Stimulated activated CD4-positive, alpha-beta T cell treated with anti-CD3 and anti-CD28 coated beads, Interleukin-12 subunit alpha, Interleukin-12 subunit beta, amount 100 ng/mL, for 24 hours (primary cell): ENCODE results near the gene TENT4A.

Experiments
- DNase-seq, 2 experiments: peaks; one replicate each; pipeline ENCODE4 v3.0.0-alpha.2; 2020; ENCODE audit warnings: low read depth in 2 of 2

TENT4A gene

DNA sequence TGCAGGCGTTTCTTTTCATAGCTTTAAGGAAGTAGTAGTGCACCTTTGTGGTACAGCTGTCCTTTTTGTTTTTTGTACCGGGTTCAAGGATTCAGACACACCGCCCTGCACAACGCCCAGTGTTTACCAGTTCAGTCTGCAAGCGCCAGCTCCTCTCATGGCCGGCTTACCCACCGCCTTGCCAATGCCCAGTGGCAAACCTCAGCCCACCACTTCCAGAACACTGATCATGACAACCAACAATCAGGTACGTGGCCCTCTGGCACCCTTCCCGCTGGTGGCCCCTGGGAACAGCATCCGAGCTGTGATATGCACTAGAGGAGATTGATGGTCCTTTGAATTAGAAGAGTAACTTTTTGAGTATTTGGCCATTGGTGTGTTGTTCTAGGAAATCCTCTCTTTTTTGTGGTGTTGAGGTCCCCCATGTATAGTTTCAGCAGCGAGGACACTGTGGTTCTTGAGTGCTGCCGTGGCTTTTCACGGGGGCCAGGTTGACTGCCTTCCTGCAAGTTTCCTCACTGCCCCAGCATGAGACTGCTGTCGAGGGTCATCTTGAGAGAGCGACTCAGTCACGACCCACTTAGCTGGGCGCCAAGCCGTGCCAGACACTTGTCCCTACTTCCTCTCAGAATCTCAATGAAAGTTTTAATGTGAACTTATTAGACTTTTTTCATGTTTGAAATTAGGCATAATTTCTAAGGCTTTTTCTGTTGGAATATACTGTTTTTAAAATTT is 37.9 kb downstream of the TENT4A start:
- DNase-seq: no peak

DNA sequence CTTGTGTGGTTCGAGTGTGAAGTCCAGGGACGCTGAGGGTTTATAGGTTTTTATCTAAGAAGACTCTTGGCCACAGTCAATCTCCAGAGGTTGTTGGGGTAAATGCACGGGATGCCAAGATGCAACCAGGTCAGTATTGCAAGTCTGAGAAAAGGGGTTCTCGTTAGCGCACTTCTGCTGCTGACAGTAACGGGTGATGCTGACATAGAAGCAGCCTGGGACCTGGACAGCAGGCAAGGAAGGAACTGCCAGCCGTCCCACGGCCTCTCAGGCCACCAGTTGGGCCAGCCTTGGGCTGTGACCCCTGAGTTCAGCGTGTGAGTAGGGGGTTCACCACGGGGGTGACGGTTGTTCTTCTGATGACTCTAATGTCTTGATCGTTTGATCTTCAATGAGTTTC is 39.0 kb downstream of the TENT4A start:
- DNase-seq: no peak

DNA sequence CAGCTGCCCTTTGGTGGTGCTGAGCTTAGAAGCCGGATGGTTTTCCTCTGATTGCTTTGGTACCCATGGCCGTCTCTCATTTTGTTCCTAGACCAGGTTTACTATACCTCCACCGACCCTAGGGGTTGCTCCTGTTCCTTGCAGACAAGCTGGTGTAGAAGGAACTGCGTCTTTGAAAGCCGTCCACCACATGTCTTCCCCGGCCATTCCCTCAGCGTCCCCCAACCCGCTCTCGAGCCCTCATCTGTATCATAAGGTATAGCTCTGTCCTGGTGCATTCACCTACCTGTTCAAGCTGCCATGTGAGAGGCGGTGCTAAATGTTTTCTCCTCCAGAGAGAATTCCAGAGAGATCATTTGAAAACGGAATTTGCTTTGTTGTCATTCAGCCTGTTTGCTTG is 39.5 kb downstream of the TENT4A start:
- DNase-seq: no peak

DNA sequence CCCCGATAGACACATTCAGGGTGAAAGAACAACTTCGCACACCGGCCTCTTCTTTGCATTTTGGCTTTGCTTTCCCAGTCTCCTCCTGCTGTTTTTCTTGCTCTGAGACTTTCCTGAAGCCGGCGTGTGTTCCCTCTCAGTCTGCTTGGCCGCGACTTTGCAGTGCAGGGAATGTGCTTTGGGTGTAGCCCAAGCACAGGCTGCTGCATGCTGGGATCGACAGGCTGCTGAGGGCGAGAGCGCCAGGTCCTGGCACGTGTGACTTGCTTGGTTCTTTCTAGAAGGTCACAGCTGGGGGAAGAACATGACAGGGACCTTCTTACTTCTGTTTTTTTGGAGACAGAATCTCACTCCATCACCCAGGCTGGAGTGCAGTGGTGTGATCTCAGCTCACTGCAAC is 40.6 kb downstream of the TENT4A start:
- DNase-seq: no peak

DNA sequence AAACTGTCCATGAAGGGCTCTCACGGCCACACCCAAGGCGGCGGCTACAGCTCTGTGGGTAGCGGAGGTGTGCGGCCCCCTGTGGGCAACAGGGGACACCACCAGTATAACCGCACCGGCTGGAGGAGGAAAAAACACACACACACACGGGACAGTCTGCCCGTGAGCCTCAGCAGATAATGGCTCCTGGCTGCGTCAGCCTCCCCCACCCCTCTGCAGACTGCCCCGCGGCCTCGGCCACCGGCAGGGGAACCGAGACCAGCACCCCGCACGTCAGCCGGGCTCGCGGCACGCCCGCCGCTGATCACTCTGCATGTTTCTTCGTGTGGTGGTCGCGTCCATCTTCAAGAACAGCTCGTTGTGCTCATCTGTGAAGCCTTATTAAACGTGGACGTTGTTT is 41.5 kb downstream of the TENT4A start:
- no peak for DNase-seq

DNA sequence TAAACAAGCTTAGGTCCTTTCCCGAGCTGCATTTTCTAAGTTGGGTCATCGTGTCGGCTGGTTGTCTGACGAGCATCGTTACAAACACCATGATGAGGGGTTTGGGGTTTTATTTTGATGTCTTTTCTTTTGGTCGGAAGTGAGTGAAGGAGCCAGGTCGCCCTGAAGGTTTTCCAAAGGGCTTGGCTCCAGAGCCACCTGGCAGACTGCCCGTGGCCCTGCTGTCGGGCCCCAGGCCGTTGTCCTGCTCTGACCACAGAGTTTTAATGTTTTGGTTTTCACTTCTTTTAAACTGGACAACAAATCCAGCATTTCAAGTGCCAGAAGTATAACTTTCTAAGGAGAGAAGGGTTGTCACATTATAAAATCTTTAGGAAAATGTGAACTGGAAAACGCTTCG is 42.3 kb downstream of the TENT4A start:
- no peak for DNase-seq

DNA sequence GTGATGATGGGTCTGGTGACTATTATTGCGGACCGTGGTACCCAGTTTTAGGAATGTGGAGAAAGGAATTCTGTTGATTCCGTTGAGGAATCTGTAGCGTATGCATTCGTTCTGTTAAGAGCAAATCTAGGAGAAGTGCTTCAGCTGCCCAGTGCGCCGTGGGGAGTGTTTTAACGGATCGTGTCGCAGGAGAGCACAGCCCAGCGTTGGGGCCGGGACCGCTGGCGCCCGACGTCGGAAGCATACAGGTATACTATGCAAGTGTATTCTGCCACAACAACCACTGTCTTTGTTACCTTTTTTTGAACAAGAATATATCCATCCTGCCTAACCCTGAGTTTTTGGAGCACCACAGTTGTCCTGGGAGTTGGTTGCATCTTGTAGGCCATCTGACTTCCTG is 42.7 kb downstream of the TENT4A start:
- no peak for DNase-seq

DNA sequence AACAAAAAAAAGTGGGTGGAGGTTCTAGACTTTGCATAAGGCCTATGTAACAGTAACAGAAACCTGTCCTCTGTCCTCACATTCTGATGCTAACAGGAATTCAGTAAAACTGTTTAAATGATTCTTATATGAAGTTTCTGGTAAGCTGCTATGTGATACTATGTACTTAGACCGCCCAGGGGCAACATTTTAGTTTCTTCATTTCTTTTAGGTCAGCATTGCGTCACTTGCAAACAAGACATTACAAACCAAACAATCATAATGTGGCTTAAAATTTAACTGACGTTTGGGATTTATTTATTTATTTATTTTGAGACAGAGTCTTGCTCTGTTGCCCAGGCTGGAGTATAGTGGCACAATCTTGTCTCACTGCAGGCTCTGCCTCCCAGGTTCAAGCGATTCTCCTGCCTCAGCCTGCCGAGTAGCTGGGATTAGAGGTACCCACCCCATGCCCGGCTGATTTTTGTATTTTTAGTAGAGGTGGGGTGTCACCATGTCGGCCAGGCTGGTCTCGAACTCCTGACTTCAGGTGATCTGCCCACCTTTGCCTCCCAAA is 44.3 kb downstream of the TENT4A start:
- DNase-seq: no peak

DNA sequence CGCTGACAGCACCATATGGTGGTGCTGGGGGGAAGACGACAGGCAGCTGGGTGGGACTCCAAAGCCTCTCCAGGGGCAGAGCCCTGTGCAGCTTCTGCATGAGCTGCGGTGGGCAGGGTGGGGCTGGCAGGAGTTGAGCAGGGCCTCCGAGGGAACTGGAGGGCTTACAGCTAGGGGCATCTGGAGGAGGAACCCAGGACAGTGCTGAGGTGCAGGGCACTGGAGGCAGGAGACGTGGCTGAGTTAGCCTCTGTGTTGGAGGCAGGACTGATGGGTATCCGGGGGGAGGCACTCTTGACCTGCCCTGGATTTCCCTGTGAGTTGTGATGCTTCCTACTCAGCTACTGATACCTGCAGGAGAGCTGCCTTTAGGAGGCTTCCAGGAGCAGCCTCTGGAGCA is 45.0 kb downstream of the TENT4A start:
- no peak for DNase-seq

DNA sequence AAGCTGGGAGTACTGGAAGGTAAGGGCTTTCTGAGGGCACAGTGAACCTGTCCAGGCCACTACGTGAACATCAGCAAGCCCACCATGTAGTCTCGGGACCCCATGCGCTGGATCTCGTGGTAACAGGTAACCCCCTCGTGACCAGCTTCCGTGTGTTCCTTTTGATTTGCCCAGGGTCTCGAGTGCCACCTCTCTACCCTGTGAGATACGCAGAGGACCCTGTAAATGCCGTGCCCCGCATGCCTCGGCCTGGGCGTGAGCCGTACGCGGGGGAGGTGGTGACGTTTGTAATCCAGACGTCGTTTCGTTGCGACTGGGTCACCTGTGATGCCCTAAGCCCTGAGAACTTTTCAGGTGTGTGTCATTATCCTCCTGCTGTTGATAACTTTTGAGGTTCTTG is 45.5 kb downstream of the TENT4A start:
- DNase-seq: no peak

DNA sequence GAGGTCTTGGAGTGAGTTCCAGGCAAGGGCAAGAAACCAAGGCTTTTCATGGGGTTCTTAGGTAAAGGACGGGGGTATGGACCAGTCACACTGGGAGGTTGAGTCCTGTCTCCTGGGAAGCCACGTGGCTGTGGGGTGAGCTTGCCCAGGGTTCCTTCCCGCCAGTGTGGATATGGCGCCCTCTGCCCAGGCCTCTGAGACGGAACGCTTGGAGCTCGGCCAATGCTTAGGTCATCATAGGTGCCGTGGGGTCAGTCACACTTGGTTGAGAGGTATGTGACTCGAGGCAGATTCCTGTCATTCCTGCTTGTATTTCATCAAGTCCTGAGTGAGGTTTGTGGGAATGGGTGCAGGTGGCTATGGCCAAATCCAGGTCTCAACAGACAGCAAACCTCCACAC is 46.2 kb downstream of the TENT4A start:
- no peak for DNase-seq

DNA sequence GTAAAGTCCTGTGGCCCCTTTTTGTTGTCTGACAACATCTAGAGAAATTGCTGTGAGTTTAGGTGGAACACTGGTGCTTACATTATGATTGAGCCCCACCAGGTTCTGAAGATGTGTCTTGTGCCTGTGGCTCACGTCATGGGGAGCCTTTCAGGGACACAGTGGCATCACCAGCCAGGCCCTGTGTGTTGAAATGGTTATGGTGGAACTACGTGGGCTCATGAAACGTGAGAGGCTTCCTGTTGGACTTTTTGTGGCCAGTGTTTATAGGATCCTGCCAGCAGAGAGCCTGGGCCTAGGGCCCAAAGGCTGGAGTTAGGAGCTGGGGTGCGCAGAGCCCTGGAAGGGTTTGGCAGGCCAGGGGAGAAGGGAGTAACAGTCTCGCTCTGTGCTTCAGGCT is 46.8 kb downstream of the TENT4A start:
- no peak for DNase-seq

DNA sequence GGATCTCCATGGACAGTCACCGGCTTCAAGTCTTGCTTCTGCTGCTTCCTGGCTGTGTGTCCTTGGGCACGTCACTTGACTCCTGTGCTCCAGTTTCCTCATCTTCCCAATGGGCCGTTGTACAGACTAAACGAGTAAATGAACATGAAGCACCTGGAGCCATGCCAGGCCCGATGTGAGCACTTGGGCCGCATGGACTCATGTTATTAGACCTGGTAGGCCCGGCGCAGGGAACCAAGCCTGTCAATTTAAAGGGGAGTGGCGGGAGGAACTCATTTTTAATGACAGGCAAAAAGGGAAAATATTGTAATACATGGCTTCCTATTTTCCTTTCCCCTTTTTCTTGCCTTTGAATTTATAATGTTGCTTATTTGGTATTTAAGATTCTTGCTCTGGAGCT is 47.5 kb downstream of the TENT4A start:
- DNase-seq: no peak

DNA sequence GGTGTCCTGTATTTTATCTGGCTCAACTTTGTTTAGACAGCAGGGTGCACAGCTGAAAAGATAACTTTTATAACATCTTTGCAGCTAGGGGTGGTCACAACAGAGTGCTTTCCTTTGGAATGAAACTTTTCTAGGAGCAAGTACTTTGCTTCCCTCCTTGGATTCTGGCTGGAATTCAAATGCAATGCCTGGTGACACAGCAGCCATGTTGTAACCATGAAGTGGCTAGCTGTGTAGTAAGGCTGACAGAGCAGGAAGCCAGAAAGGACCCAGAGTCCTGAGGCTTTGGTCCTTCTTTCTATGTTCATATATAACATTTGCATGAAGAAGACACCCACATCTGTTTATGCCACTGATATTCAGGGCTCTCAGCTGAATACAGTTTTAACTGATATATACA is 48.1 kb downstream of the TENT4A start:
- no peak for DNase-seq

DNA sequence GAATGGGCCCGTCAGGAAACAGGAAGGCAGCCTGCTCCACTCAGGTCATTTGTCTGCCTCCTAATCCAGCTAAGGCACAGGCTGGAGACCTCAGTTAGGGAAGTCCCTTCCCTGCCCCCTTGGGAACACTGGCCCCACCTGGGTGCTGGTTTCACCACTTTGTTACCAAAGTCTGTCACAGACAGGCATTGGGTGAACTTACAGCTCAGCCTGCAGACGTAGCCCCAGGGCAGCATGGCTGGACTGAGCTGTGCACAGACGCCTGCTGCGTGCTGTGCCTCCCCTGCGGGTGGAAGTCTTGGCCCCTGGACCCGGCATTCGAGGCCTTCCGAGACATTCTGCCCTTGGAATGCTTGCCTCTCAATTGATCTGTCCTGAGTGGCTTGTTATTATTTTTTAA is 48.9 kb downstream of the TENT4A start:
- no peak for DNase-seq

DNA sequence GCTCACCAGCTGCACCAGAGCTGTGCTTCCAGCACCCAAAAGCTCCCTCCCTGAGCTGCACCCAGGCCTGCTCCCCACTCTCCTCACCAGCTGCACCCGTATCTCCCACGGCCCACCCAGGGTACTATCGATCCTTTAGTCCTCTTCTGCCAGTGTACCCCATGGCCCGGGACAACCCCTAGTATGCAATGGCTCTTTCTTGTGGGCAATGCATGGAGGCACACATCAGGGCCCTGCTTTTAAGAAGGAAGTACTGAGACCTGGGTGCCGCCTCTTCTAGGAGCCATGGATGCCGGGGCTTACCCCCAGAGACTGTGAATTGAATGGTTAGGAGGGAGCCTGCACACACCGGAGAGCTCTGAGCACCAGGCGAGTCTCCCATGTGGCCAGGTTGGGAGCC is 49.5 kb downstream of the TENT4A start:
- DNase-seq: no peak

DNA sequence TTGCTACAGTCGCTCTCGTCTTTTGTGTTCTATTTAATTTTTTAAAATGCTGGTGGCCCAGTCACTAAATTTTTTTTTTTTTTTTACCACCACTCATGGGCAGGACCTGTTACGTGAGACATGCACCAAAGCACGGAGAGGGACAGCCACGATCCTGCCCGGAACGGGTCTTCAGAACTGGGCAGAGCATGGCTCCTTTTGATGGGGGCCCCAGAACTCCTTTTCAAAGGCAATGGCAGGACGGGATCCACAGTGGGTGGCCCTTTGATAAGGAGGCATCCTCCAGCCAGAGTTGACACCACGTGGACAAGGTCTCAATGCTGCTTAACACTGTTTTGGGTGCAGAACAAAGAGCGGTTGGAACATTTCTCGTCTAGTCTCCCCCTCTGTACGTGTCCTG is 50.0 kb downstream of the TENT4A start:
- DNase-seq: no peak

DNA sequence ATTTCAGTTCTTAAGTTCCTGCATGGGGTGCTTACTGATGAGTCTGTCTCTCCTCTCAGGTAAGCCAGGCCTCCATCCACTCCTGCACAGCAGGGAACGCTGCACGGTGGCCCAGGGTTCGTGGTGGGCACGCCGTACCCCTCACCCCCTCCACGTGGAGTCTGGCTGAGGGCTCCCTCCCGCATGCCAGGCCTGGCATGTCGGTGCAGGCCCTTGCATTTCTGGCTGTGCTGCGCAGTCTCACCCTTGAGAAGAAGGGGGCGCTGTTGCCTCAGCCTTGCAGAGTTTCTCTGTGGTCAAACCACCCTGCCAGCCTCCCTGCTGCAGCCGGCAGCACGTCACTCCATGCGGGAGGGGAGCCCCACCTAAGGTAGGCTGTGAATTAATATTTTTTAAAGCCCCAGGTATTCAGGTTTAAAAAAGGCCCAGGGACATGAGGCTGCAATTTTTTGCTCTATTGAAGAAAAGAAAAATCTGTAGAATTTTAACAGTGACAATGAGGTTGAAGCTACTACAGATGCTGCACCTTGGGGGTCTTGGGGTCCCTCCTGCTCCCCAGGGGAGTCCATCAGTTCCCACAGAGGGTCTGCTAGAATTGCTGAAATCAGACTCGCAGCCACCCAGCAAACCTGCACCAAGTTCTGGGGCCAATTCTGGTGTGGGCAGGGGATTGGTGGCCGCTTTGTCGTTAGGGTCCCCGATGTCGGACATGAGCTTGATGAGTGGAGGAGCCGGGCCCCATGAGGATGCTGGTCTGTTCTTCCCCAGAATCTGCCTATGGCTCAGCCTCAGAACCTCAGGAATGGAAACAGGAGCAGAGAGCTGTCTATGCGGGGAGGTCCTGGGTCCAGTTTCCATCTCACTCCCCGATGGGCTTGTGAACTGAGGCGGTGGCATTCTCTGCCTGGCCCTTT is 52.6 kb downstream of the TENT4A start:
- peak; percentile 46 to 56 for DNase-seq

DNA sequence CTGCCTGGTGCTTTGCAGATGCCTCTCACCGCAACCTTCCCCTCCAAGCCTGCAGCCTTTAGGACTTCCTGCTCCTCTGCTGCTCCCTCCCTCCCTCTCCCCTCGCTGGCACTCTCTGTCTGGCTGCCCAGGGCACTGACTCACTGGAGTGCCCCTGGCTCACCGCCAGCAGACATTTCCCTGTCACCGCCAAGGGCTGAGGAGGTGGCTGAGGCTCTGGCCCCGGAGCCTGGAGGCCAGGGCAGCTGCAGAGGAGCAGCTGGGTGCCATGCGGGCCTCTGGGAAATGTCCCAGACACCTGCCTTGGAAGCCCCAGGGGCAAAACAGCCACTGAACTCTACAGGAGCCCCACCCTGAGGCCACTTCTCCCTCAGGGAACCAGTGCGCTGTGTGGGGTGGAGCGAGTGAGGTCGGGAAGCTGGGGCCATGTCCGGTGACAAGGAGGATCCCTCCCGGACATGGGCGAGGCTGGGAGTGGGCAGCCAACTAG is 53.4 kb downstream of the TENT4A start:
- peak; percentile 11 to 27 for DNase-seq

DNA sequence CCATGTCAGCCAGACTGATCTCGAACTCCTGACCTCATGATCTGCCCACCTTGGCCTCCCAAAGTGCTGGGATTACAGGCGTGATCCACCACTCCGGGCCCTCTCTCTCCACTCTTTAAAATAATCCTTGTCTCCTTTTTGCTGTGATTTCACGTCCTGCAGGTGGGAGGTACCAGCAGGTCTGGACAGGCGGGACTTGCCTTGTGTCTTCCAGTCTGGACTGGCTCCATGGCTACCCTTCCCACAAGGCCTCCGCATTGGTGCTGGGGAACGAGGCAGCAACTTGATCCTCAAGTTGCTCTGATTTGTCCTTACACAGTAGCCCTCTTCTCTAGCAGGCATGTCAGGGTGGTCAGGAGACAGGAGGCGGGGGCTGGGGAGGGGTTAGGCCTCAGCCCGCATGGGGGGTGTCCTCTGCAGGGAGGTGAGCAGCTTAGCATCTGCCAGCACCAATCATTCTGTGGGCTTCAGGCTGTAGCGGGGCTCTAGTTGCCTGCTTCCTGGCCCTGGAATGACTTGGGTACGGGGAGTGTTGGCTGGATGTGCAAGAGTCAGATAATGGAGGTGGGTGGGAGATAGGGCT is 54.3 kb downstream of the TENT4A start:
- DNase-seq: no peak

DNA sequence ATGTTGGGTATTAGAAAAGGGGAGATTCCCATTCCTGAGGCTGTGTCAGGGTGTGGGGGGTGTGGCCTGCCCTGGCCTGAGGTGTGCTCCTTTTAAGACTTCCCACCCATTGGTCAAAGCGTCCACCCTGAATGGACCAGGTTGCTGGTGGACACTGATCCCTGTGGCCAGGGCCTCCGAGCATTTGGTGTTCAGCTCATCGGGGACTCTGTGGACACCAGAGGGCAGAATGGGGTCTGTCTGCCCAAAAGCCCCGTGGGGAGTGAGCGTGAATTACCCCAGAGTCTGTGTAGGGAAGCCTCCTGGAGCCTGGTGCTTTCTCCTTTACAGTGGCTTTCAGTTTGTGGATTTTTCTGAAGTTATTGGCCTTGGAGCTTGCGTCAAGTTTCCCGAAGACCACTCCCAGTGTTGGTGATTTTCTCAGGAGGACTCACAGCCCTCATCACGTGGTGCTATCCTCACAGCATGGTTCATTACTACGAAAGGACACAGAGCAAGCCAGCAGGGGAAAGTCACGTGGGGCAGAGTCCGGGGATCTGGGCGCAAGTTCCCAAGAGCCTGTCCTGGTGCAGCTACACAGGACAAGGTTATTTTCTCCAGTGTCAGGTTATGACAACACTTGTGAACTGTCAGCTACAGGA is 55.5 kb downstream of the TENT4A start:
- no peak for DNase-seq
